ENCODE data around the gene SPRY1.

DNA sequence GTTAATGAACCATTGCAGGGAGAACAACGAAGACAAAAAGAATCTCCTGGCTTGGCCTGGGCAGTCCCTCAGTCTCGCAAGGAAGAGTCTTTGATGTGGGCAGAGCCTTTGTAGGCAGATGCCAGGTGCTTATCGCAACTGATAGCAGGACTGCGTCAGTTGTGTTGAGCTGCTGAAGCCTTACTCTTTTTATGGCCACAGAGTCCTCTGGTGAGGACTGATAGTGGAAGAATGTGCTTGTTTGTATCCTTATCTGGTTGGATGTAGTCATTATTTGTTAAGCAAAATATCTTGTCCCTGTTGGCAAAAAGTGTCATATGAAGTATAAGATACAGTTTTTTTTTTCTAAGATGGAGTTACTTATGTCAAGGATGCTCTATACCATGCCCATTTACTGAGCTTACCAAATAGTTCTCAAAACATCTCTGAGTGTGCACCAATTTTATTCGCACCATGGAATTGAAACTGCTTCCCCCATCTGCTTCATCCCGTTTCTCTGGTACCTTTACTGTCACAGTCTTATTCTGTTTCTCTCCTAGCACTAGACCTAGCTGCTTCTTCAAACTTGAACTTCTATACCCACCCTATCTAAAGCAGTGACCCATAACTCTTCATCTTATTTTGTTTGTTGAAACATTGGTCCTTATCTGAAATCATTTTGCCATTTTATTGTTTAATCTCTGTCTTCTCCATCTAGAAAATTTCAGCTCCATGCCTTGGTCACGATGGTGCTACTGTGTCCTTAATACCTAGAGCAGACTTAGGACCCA, 47.0 kb upstream of the SPRY1 start:
- TF ChIP-seq, protein P1, sequence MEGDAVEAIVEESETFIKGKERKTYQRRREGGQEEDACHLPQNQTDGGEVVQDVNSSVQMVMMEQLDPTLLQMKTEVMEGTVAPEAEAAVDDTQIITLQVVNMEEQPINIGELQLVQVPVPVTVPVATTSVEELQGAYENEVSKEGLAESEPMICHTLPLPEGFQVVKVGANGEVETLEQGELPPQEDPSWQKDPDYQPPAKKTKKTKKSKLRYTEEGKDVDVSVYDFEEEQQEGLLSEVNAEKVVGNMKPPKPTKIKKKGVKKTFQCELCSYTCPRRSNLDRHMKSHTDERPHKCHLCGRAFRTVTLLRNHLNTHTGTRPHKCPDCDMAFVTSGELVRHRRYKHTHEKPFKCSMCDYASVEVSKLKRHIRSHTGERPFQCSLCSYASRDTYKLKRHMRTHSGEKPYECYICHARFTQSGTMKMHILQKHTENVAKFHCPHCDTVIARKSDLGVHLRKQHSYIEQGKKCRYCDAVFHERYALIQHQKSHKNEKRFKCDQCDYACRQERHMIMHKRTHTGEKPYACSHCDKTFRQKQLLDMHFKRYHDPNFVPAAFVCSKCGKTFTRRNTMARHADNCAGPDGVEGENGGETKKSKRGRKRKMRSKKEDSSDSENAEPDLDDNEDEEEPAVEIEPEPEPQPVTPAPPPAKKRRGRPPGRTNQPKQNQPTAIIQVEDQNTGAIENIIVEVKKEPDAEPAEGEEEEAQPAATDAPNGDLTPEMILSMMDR (conservative IDR thresholded peaks at IDR 0.05; ENCODE audit: low read length): no peak
- no peak for TF ChIP-seq EZH2phosphoT487 (IDR thresholded peaks at IDR 0.05; ENCODE audit: borderline replicate concordance, low read depth, low read length)

Measured in OCI-LY7 (cell line).